Stomach smooth muscle (tissue), 2 donors: ENCODE measurements around the gene CTNNA3.
A peak's percentile ranks its signal among the peaks of the same experiment; 100 is the strongest.

ENCODE experiments used
- H3K27ac ChIP-seq: one replicate; pipeline ENCODE4 v1.7.0; 2013; ENCODE audit warnings: mild to moderate bottlenecking, low read length, inconsistent platforms
- H3K27me3 ChIP-seq, 2 donors: one replicate each; pipeline ENCODE4 v1.7.0; 2013; ENCODE audit warnings: low read length in 2 of 2; ENCODE audit not compliant: insufficient read depth in 2 of 2, control insufficient read depth in 1 of 2
- H3K36me3 ChIP-seq, 2 donors: one replicate each; pipeline ENCODE4 v1.7.0; 2013; ENCODE audit warnings: low read length in 2 of 2; ENCODE audit not compliant: control insufficient read depth in 2 of 2, insufficient read depth in 2 of 2
- H3K4me1 ChIP-seq: one replicate; pipeline ENCODE4 v1.7.0; 2013; ENCODE audit warnings: low read length; ENCODE audit not compliant: control insufficient read depth, insufficient read depth
- H3K4me3 ChIP-seq, 2 donors: one replicate each; pipeline ENCODE4 v1.7.0; 2013; ENCODE audit warnings: low read length in 2 of 2
- H3K9ac ChIP-seq, 2 donors: one replicate each; pipeline ENCODE4 v1.7.0; 2013; ENCODE audit warnings: low read length in 2 of 2, mild to moderate bottlenecking in 1 of 2
- H3K9me3 ChIP-seq, 2 donors: one replicate each; pipeline ENCODE4 v1.7.0; 2013; ENCODE audit warnings: low read length in 2 of 2; ENCODE audit not compliant: control insufficient read depth in 2 of 2
- donor health status: healthy.
- donor health status: Pancreatic carcinoma.

The CTNNA3 gene

DNA sequence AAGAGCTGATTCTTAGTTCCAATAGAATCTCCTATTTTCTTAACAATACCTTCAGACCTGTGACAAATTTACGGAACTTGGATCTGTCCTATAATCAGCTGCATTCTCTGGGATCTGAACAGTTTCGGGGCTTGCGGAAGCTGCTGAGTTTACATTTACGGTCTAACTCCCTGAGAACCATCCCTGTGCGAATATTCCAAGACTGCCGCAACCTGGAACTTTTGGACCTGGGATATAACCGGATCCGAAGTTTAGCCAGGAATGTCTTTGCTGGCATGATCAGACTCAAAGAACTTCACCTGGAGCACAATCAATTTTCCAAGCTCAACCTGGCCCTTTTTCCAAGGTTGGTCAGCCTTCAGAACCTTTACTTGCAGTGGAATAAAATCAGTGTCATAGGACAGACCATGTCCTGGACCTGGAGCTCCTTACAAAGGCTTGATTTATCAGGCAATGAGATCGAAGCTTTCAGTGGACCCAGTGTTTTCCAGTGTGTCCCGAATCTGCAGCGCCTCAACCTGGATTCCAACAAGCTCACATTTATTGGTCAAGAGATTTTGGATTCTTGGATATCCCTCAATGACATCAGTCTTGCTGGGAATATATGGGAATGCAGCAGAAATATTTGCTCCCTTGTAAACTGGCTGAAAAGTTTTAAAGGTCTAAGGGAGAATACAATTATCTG, 768.6 kb downstream of the CTNNA3 start:
- no peaks in the 10 kb centered on the region for H3K36me3 ChIP-seq
- H3K27me3 ChIP-seq: peaks cover 3 to 17% of the 10 kb centered on the region in 2 donors
- H3K27ac ChIP-seq: no peak overlapping the region
- H3K9me3 ChIP-seq: no peaks in the 10 kb centered on the region
- peaks cover 5% of the 10 kb centered on the region for H3K4me1 ChIP-seq
- no peak overlapping the region for H3K9ac ChIP-seq
- H3K4me3 ChIP-seq: no peak overlapping the region

DNA sequence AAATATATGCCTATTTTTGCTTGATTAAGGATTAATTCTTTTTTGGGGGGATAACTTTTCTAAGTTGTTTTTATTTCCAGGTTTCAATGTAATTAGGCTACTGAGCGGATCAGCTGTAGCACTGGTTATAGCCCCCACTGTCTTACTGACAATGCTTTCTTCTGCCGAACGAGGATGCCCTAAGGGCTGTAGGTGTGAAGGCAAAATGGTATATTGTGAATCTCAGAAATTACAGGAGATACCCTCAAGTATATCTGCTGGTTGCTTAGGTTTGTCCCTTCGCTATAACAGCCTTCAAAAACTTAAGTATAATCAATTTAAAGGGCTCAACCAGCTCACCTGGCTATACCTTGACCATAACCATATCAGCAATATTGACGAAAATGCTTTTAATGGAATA, 769.2 kb downstream of the CTNNA3 start:
- peaks cover 5% of the 10 kb centered on the region for H3K4me1 ChIP-seq
- H3K27ac ChIP-seq: no peak overlapping the region
- no peak overlapping the region for H3K4me3 ChIP-seq
- H3K27me3 ChIP-seq: peaks cover 3 to 17% of the 10 kb centered on the region in 2 donors
- no peaks in the 10 kb centered on the region for H3K36me3 ChIP-seq
- no peak overlapping the region for H3K9ac ChIP-seq
- H3K9me3 ChIP-seq: no peaks in the 10 kb centered on the region

GRCh38 chr10:66925896-66926715, 769.9 kb downstream of the CTNNA3 start, which contains the start of gene LRRTM3:
Gene LRRTM3 (plus strand): TSS chr10:66926036.
- H3K27me3 ChIP-seq: peaks cover 3 to 17% of the 10 kb centered on the region in 2 donors
- H3K9me3 ChIP-seq: no peaks in the 10 kb centered on the region
- peak within 1 kb of the TSS; percentile 28 to 63 for H3K4me3 ChIP-seq
- H3K27ac ChIP-seq: no peak within 1 kb of the TSS
- H3K36me3 ChIP-seq: no peaks in the 10 kb centered on the region
- no peak within 1 kb of the TSS for H3K9ac ChIP-seq
- peaks cover 5% of the 10 kb centered on the region for H3K4me1 ChIP-seq

DNA sequence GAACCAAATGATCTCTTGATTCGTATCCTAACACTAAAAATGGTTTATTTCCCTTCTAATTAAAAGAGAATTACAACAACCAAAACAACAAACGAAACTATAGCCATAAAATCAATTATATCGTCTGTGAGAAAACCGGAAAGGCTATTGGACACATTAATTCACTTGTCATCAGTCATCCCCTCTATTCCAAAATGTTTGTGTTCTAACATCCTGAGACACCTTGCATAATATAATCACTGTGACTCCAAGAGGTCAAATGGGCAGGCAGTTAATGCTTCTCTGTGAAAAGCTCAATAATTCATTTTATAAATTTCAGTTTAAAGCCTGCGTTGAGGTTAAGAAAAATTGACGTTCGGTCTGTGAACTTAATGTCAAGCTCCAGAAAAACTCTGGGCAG, 770.6 kb downstream of the CTNNA3 start:
- H3K4me1 ChIP-seq: peaks cover 5% of the 10 kb centered on the region
- H3K36me3 ChIP-seq: no peaks in the 10 kb centered on the region
- H3K4me3 ChIP-seq: peak overlapping the region in 1 of 2 donors; percentile 28
- H3K27ac ChIP-seq: no peak overlapping the region
- H3K9ac ChIP-seq: no peak overlapping the region
- peaks cover 3 to 16% of the 10 kb centered on the region in 2 donors for H3K27me3 ChIP-seq
- H3K9me3 ChIP-seq: no peaks in the 10 kb centered on the region

GRCh38 chr10:66924674-66925345, 771.2 kb downstream of the CTNNA3 start:
- no peaks in the 10 kb centered on the region for H3K36me3 ChIP-seq
- H3K4me1 ChIP-seq: peaks cover 5% of the 10 kb centered on the region
- no peaks in the 10 kb centered on the region for H3K9me3 ChIP-seq
- H3K27ac ChIP-seq: no peak overlapping the region
- no peak overlapping the region for H3K9ac ChIP-seq
- peaks cover 3 to 14% of the 10 kb centered on the region in 2 donors for H3K27me3 ChIP-seq
- H3K4me3 ChIP-seq: no peak overlapping the region

DNA sequence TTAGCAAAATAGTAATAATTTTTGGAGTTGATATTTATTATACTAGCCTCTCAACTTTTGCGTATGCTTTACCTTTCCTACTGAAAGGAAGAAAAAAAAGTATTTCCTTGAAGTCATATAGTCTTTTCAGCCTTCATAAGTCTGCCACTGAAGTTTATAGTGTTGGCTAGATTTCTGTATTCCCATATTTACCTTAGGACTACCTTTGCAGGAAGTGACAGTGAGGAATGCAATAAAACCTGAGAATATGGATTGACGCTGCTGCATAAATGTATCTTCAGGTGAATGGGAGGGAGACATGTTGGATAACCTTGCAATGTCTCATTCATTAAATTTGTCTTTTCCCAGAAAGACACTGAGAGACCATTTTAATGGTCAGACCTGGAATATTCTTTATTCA, 776.7 kb downstream of the CTNNA3 start:
- H3K4me3 ChIP-seq: no peak overlapping the region
- H3K27ac ChIP-seq: no peak overlapping the region
- no peaks in the 10 kb centered on the region for H3K27me3 ChIP-seq
- no peaks in the 10 kb centered on the region for H3K4me1 ChIP-seq
- no peak overlapping the region for H3K9ac ChIP-seq
- H3K9me3 ChIP-seq: no peaks in the 10 kb centered on the region
- no peaks in the 10 kb centered on the region for H3K36me3 ChIP-seq

DNA sequence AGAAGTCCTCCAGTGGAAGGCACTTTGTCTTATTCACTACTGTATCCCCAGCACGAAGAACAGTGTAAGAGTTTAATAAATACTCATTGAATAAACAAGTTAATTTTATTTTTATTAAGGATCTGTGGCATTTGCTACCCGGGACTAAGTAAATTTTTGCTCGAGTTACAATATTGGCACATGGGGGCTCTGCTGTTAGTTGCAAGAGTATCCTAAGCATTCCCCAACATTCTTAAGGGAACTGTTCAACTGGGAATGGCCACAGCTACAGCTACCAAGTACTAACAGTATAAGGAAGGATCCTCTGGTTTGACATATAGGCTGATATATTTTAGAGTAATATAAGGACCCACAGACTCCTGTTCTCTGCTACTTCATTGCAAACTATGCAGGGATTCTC, 778.9 kb downstream of the CTNNA3 start:
- H3K4me3 ChIP-seq: no peak overlapping the region
- no peaks in the 10 kb centered on the region for H3K4me1 ChIP-seq
- no peak overlapping the region for H3K27ac ChIP-seq
- no peaks in the 10 kb centered on the region for H3K36me3 ChIP-seq
- H3K9ac ChIP-seq: no peak overlapping the region
- H3K9me3 ChIP-seq: no peaks in the 10 kb centered on the region
- no peaks in the 10 kb centered on the region for H3K27me3 ChIP-seq

DNA sequence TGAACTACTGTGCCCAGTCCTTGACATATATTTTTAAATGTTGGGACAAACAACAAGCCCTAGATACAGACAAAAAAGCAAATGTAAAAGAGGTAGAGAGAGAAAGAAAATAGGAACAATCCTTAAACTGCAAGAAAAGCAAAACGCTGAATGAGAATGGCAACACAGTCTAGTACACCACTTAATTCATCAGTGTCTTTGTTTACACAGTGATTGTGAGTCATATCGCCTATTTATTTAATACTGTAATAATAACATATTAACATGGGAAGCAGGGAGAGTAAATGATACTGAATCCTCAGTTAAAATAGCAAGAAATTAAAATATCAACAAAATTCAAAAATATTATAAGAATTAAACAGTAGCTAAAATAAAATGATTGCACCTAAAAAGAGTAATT, 780.0 kb downstream of the CTNNA3 start:
- no peaks in the 10 kb centered on the region for H3K36me3 ChIP-seq
- H3K9me3 ChIP-seq: no peaks in the 10 kb centered on the region
- no peak overlapping the region for H3K27ac ChIP-seq
- no peak overlapping the region for H3K9ac ChIP-seq
- no peak overlapping the region for H3K4me3 ChIP-seq
- H3K4me1 ChIP-seq: no peaks in the 10 kb centered on the region
- no peaks in the 10 kb centered on the region for H3K27me3 ChIP-seq

- H3K36me3 ChIP-seq: no peaks in the 10 kb centered on the region
- H3K9me3 ChIP-seq: no peaks in the 10 kb centered on the region
- no peaks in the 10 kb centered on the region for H3K4me1 ChIP-seq
- no peak overlapping the region for H3K9ac ChIP-seq
- no peak overlapping the region for H3K4me3 ChIP-seq
- H3K27ac ChIP-seq: no peak overlapping the region
- H3K27me3 ChIP-seq: no peaks in the 10 kb centered on the region
These were observed 785.3 kb downstream of the CTNNA3 start for GRCh38 chr10:66910671-66911070.

DNA sequence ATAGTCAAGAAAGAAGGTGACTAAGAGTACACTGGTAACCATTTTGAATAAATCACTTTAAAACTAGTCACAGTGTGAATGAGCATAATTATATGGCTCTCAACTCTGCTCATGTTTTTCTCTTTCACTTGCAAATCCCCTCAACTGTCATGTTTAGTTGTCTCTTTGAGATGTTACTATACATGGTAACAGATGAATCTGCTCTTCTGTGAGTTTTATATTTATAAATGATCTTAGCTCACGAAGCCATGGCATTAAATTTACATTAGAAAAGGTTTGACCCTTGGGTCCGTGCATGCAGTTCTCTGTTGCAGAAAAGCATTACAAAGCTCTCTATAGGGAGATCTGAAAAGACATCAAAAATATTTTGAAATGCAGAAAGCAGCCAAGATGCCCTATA, 803.1 kb downstream of the CTNNA3 start:
- Histone ChIP-seq H3K9ac (no peak overlapping the region), H3K9me3 (no peaks in the 10 kb centered on the region), H3K4me1 (no peaks in the 10 kb centered on the region), H3K4me3 (no peak overlapping the region), H3K36me3 (no peaks in the 10 kb centered on the region), H3K27me3 (no peaks in the 10 kb centered on the region), H3K27ac (no peak overlapping the region)
